Jurkat, Clone E6-1 (cell line): ENCODE measurements around the gene CPXM1.

Experiments used
- DNase-seq: peaks from one replicate; pipeline ENCODE4 v3.0.0-alpha.2; 2011; ENCODE audit warnings: low read depth, low spot score
- H3K4me3 ChIP-seq: 2 replicates; pipeline ENCODE4 v1.5.1; 2011; ENCODE audit warnings: mild to moderate bottlenecking, low read length, control low read depth, moderate library complexity

The CPXM1 gene

GRCh38 chr20:2754424-2754823 is 46.0 kb downstream of the CPXM1 start:
- H3K4me3 ChIP-seq, result no peak overlapping the region
- no peak for DNase-seq

DNA sequence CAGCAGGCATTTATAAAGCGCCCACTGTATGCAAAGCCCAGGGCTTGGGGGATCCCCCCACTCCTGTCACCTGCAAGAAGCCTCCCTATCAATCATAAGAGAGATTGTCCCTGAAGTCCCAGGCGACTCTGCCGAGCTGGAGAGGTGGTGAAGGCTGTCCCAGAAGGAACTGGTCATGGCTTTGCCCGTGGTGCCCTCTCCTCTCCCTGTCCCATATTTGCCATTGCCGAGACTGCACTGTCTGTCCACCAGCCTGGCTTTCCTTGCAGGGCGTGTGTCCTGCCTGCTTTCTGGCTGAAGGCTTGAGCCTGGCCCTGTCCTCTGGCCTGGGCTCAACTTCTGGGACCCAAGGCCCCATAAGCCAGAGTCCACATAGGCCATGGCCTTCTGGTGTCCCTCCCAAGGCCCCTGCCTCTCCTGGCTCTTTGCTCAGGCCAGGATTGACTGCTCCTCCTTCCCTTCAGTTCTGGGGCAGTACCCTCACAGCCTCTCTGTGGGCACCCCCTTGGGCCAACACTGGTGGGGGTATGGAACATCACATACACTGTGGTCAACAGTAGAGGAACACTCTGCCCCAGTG is 46.9 kb downstream of the CPXM1 start:
- no peak for DNase-seq
- no peak overlapping the region for H3K4me3 ChIP-seq

- H3K4me3 ChIP-seq, result peak overlapping the region; percentile 50
- DNase-seq, result peak; percentile 32
Observed at GRCh38 chr20:2752567-2753460, 47.6 kb downstream of the CPXM1 start.

GRCh38 chr20:2751878-2752566 is 48.4 kb downstream of the CPXM1 start:
- H3K4me3 ChIP-seq, result peak overlapping the region; percentile 50
- DNase-seq, result no peak

- no peak for DNase-seq
- no peak overlapping the region for H3K4me3 ChIP-seq
Observed at GRCh38 chr20:2751347-2751877, 49.0 kb downstream of the CPXM1 start.

- no peak for DNase-seq
- no peak overlapping the region for H3K4me3 ChIP-seq
Observed at GRCh38 chr20:2750491-2751251, 49.8 kb downstream of the CPXM1 start.

- H3K4me3 ChIP-seq, result no peak overlapping the region
- no peak for DNase-seq
Observed at GRCh38 chr20:2749951-2750490, 50.4 kb downstream of the CPXM1 start.

DNA sequence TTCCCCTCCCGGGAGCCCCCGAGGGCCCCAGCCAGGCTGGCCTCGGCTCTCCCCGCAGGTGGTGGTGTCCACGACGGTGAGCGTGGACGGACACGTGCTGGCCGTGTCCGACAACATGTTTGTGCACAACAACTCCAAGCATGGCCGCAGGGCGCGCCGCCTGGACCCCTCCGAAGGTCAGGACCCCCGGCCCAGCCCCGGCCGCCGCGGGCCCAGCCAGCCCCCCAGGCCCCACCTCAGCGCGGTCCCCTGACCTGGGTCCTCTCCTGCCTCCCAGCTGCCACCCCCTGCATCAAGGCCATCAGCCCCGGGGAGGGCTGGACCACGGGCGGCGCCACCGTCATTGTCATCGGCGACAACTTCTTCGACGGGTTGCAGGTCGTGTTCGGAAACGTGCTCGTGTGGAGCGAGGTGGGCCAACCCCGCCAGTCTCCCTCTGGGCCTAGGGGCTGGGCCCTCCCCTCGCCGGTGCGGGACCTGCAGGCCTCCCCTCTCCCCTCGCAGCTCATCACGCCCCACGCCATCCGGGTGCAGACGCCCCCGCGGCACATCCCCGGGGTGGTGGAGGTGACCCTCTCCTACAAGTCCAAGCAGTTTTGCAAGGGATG is 51.0 kb downstream of the CPXM1 start:
- no peak overlapping the region for H3K4me3 ChIP-seq
- no peak for DNase-seq

GRCh38 chr20:2748551-2749342 is 51.7 kb downstream of the CPXM1 start:
- no peak for DNase-seq
- H3K4me3 ChIP-seq, result no peak overlapping the region

GRCh38 chr20:2747676-2748235 is 52.7 kb downstream of the CPXM1 start:
- DNase-seq, result no peak
- H3K4me3 ChIP-seq, result no peak overlapping the region

DNA sequence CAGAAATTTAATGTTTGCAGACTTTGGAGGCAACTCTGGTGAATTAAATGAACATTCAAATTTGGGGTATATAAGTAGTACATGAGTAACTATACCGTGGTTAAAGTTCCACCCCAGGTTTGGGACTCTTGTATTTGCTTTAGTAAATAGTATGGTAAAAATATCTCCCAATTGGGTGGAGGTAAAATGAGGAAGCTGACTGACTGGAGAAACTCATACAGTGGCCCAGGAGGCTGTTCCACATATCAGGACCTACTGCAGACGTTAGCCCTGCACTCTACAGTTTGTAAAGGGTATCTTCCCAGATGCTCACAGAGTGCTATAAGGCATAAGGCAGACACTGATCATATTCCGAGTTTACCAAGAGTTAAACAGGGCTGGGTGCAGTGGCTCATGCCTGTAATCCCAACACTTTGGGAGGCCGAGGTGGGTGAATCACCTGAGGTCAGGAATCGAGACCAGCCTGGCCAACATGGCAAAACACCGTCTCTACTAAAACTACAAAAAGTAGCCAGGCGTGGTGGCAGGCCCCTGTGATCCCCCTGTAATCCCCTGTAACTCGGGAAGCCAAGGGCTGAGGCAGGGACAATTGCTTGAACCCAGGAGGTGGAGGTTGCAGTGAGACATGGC is 53.7 kb downstream of the CPXM1 start:
- DNase-seq, result no peak
- H3K4me3 ChIP-seq, result no peak overlapping the region

DNA sequence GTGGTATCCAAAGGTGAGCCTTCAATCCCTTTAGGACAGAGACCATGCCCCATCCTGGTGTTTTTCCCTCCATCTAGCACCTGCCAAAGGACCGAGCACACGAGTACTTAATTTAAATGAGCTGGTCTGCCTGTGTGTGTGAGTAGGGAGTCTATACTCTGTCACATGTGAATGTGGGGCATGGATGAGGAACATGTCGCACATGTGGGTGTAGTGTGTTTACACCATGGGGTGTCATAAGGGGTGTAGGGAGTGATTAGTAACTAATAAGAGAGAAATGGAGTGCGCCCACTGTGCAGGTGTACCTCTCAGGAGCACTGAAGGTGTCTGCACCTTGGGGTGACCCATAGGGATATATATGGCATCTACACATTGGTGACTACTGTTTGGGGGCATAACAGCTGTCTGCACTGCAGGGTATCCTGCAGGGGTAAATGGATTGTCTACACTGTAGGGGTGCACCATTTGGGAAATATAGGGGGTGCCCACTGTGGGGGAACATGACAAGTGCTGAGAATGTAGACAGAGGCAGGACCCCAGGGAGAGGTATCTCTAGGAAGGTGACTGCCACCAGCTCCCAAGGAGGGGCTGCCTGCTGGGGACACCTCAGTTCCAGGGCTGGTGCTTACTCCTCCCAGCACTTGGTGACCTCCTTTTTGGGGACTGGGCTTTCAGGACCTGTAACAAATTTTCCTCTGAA is 54.3 kb downstream of the CPXM1 start:
- DNase-seq, result no peak
- no peak overlapping the region for H3K4me3 ChIP-seq

DNA sequence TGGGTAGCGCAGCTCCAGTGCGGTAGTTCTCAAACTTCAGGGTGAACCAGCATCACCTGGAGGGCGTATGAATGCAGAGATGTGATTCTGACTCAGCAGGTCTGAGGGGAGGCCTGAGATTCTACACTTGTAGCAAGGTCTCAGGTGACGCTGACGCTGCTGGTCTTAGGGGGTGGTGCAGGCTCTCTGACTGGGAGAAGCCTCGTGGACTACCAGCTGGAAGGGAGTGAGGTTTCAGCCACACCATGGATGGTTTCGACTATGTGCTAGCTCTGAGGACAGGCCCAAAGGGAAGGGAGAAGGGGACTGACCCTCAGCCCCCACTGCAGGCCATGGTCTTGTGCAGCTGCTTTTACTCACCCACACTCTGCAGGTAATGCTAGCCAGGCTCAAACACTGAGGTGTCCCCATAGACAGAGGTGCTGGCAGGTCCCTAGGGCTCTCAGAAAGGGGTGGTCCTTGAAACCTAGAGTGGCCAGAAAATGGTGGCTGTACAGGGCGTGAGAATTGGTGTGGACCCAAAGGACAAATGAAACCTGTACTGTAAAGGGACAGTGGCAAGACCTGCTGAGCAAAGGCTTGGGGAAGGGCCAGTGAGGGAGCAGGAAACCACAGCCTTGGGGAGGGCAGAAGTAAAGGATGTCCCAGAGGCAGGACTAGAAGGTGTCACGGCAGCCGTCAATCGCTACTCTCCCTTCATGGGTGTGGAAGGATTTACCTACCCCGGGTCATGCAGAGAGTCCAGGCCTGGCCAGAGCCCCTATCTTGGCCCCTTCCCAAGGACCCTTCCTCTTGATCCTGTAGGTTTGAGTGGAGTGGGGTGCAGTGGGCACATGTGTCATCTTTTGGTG is 55.1 kb downstream of the CPXM1 start:
- no peak for DNase-seq
- no peak overlapping the region for H3K4me3 ChIP-seq
